Natural killer cell (primary cell): Measurements from ENCODE around the gene GABBR2. TPM values are rescaled to one million over a fixed set of nuclear protein-coding genes. Genes with fewer than 3 reads are reported as not detected.

Experiments
- ATAC-seq, 3 donors: fragments of 150-1000 bp in 2 of 3; fragments of 200-7000 bp in 1 of 3; cut with Tn5 transposase; 1 replicate in 1 of 3; 2 replicates in 2 of 3; pipeline ENCODE4 v1.10.0; 2021; ENCODE audit warnings: mild to moderate bottlenecking in 2 of 3, moderate library complexity in 2 of 3
- DNase-seq, 2 donors: peaks; one replicate each; pipeline versions ENCODE4 v3.0.0 to v3.0.0-alpha.2; 2013 to 2021; ENCODE audit warnings: mixed read lengths in 1 of 2
- H3K27ac ChIP-seq: one replicate; pipeline ENCODE4 v1.5.1; 2013; ENCODE audit warnings: mild to moderate bottlenecking, low read length
- H3K27me3 ChIP-seq: one replicate; pipeline ENCODE4 v1.6.1; 2013; ENCODE audit warnings: low read length; ENCODE audit not compliant: control insufficient read depth, insufficient read depth
- H3K36me3 ChIP-seq: one replicate; pipeline ENCODE4 v1.6.1; 2013; ENCODE audit warnings: low read length; ENCODE audit not compliant: control insufficient read depth, insufficient read depth
- H3K4me1 ChIP-seq: one replicate; pipeline ENCODE4 v1.6.1; 2013; ENCODE audit warnings: low read length; ENCODE audit not compliant: control insufficient read depth, insufficient read depth
- H3K4me3 ChIP-seq: one replicate; pipeline ENCODE4 v1.5.1; 2013; ENCODE audit warnings: low read length
- H3K9me3 ChIP-seq: one replicate; pipeline ENCODE4 v1.6.1; 2013; ENCODE audit warnings: low read length; ENCODE audit not compliant: control insufficient read depth, insufficient read depth
- H3K27ac Mint-ChIP-seq, 2 donors: one replicate each; pipeline ENCODE4 v1.8.0; 2022; ENCODE audit warnings: mild to moderate bottlenecking in 2 of 2, mixed read lengths in 2 of 2, moderate library complexity in 1 of 2
- H3K27me3 Mint-ChIP-seq, 2 donors: one replicate each; pipeline ENCODE4 v1.8.0; 2022; ENCODE audit warnings: low read depth in 2 of 2, mixed read lengths in 2 of 2
- H3K36me3 Mint-ChIP-seq: one replicate; pipeline ENCODE4 v1.8.0; 2022; ENCODE audit warnings: mixed read lengths
- H3K4me1 Mint-ChIP-seq, 2 donors: one replicate each; pipeline ENCODE4 v1.8.0; 2022; ENCODE audit warnings: mixed read lengths in 2 of 2
- H3K4me3 Mint-ChIP-seq: one replicate; pipeline ENCODE4 v1.8.0; 2022; ENCODE audit warnings: mild to moderate bottlenecking, moderate library complexity, mixed read lengths
- H3K9me3 Mint-ChIP-seq, 2 donors: one replicate each; pipeline ENCODE4 v1.8.0; 2022; ENCODE audit warnings: mixed read lengths in 2 of 2
- WGBS: methylation state at CpG from one replicate; pipeline ENCODE4 v1.1.7; 2013; ENCODE audit warnings: missing lambda C conversion rate; ENCODE audit not compliant: insufficient coverage; 5-methylcytosine and 5-hydroxymethylcytosine counted together
- intact Hi-C: fragments of 100-400 bp; cut with micrococcal nuclease; formaldehyde crosslinking; loops from one replicate; pipeline ENCODE4 v1.14.2; 2022
- total RNA-seq, 4 donors: library from RNA; stranded (reverse); fragments of 120-200 nt in 1 of 4; gene quantifications; one replicate each; pipeline versions ENCODE4 v1.2.3 to v1.2.4, GENCODE V29; 2013 to 2022
- TF ChIP-seq, protein P1 (sequence below): fragments of 200-600 bp; IDR thresholded peaks from one replicate; pipeline ENCODE4 v1.8.0; 2022; ENCODE audit warnings: antibody characterized with exemption

GABBR2 gene
- total RNA-seq, 3 donors from 2014 or later (not counting 1 experiment from before 2014, with no cell fraction given), result not detected

- Histone ChIP-seq H3K9me3 (no peaks in the 10 kb centered on the region), H3K36me3 (no peaks in the 10 kb centered on the region), H3K27me3 (no peaks in the 10 kb centered on the region), H3K27ac (no peak overlapping the region), H3K4me1 (no peaks in the 10 kb centered on the region), H3K4me3 (no peak overlapping the region)
- TF ChIP-seq, protein P1, sequence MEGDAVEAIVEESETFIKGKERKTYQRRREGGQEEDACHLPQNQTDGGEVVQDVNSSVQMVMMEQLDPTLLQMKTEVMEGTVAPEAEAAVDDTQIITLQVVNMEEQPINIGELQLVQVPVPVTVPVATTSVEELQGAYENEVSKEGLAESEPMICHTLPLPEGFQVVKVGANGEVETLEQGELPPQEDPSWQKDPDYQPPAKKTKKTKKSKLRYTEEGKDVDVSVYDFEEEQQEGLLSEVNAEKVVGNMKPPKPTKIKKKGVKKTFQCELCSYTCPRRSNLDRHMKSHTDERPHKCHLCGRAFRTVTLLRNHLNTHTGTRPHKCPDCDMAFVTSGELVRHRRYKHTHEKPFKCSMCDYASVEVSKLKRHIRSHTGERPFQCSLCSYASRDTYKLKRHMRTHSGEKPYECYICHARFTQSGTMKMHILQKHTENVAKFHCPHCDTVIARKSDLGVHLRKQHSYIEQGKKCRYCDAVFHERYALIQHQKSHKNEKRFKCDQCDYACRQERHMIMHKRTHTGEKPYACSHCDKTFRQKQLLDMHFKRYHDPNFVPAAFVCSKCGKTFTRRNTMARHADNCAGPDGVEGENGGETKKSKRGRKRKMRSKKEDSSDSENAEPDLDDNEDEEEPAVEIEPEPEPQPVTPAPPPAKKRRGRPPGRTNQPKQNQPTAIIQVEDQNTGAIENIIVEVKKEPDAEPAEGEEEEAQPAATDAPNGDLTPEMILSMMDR, result no peak
- H3K4me3 Mint-ChIP-seq, result no peak overlapping the region
- intact Hi-C loops, result no loop called here
- no peaks in the 10 kb centered on the region for H3K36me3 Mint-ChIP-seq
- no peak for ATAC-seq
- H3K27ac Mint-ChIP-seq, result no peak overlapping the region
- H3K27me3 Mint-ChIP-seq, result no peaks in the 10 kb centered on the region
- DNase-seq, result no peak
- WGBS, result 75% methylated on average over 3 of the region's 3 CpGs
- no peaks in the 10 kb centered on the region for H3K9me3 Mint-ChIP-seq
- H3K4me1 Mint-ChIP-seq, result no peaks in the 10 kb centered on the region
These were observed 323.0 kb downstream of the GABBR2 start for GRCh38 chr9:98385751-98386150.

GRCh38 chr9:98383758-98384157 is 325.0 kb downstream of the GABBR2 start:
- Mint-ChIP-seq H3K27me3 (no peaks in the 10 kb centered on the region), H3K27ac (no peak overlapping the region), H3K9me3 (no peaks in the 10 kb centered on the region), H3K4me3 (no peak overlapping the region), H3K36me3 (no peaks in the 10 kb centered on the region), H3K4me1 (no peaks in the 10 kb centered on the region)
- ATAC-seq (no peak), DNase-seq (no peak)
- H3K27me3 ChIP-seq, result no peaks in the 10 kb centered on the region
- TF ChIP-seq, protein P1, result no peak
- H3K9me3 ChIP-seq, result no peaks in the 10 kb centered on the region
- WGBS, result 70% methylated on average over 4 of the region's 4 CpGs
- intact Hi-C loops, result no loop called here
- H3K36me3 ChIP-seq, result no peaks in the 10 kb centered on the region
- peaks cover 4% of the 10 kb centered on the region for H3K4me1 ChIP-seq
- no peak overlapping the region for H3K27ac ChIP-seq
- H3K4me3 ChIP-seq, result no peak overlapping the region

DNA sequence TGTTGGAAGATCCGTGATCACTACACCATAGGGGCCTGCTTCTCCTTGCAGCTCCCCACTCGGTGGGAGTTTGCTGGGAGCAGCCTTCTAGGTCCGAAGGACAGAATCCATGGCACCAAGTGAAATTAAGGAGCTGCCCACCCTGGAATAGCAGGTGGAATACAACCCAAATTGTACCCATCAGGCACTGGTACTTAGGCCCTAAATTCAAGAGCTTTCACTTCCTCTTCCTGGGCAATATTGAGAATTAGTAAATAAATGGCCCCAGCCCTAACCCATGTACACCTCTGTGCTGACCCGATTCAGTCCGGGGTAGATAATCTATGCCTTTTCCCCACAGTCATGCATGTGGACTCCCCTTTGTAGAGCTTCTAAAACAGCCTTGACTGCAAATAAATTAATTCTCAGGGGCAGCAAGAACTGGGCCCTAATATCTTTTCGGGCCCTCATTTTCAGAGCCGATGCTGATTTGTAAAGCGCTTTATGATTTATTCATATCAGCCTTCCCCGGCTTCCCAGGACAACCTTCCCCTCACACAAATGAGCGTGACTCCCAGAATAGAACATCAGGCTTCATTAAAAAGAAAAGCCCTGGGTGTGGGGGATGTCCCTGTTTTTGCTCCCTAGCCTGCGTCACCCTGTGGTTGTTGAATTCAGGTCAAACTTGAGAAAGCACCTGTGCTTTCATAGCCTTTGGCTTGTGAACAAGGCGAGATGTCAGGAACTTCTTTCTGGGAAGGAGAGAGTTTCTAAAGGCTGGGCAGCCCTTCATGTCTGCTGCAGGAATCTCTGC is 327.2 kb downstream of the GABBR2 start:
- TF ChIP-seq, protein P1, result no peak
- H3K27me3 ChIP-seq, result no peaks in the 10 kb centered on the region
- H3K9me3 ChIP-seq, result no peaks in the 10 kb centered on the region
- Mint-ChIP-seq H3K27ac (no peak overlapping the region), H3K9me3 (no peaks in the 10 kb centered on the region), H3K4me1 (no peaks in the 10 kb centered on the region), H3K36me3 (no peaks in the 10 kb centered on the region), H3K4me3 (no peak overlapping the region), H3K27me3 (no peaks in the 10 kb centered on the region)
- no peak for DNase-seq
- peaks cover 4% of the 10 kb centered on the region for H3K4me1 ChIP-seq
- WGBS, result 86% methylated on average over 11 of the region's 12 CpGs
- no peak overlapping the region for H3K4me3 ChIP-seq
- ATAC-seq, result no peak
- intact Hi-C loops, result no loop called here
- H3K27ac ChIP-seq, result no peak overlapping the region
- H3K36me3 ChIP-seq, result no peaks in the 10 kb centered on the region
